Heart left ventricle (tissue), 13 donors: Measurements from ENCODE around the gene NTM.

Source experiments
- POLR2A ChIP-seq, 2 donors: fragments of 450-650 bp; IDR thresholded peaks; one replicate each; pipeline ENCODE4 v1.6.1; 2017; ENCODE audit warnings: antibody characterized with exemption in 2 of 2, mild to moderate bottlenecking in 2 of 2, moderate library complexity in 2 of 2
- TF ChIP-seq, protein P1 (sequence below), 12 donors: fragments of 200-600 bp; sonication (generic) in 4 of 12; IDR thresholded peaks; one replicate each; pipeline versions ENCODE4 v1.5.0 to v1.8.0; 2018 to 2022; ENCODE audit warnings: antibody characterized with exemption in 12 of 12, mild to moderate bottlenecking in 5 of 12
- donor health status: ischemic (EF 13 %, LVEDD 7.1; RV severe dilation, severe dysfunction).
- donor health status: DM: no; HTN: yes; CAD: no.
- donor health status: DM: no; HTN: no; CAD: no.
- donor health status: ischemic (EF 25% LVEDD 6.9; RV normal size, moderate dysfunction).
- donor health status: ischemic (EF 25% LVEDD 5.7; RV mildly dilated, moderate dysfunction).
- donor health status: ischemic (EF 35%, LVEDD 5.7; RV mildly dilated, moderate dysfunction).
- donor health status: nonischemic (EF 11% LVEDD 7.7; RV severe dilation, severe dysfunction).
- donor health status: DM: yes; HTN: yes; CAD: no.
- donor health status: PGD.
- donor health status: ischemic (EF 29% LVEDD 5.4; RV normal size, mild dysfunction).
- donor health status: nonischemic (EF 23%, LVEDD 6.1; RV moderate dilation, normal function).

DNA sequence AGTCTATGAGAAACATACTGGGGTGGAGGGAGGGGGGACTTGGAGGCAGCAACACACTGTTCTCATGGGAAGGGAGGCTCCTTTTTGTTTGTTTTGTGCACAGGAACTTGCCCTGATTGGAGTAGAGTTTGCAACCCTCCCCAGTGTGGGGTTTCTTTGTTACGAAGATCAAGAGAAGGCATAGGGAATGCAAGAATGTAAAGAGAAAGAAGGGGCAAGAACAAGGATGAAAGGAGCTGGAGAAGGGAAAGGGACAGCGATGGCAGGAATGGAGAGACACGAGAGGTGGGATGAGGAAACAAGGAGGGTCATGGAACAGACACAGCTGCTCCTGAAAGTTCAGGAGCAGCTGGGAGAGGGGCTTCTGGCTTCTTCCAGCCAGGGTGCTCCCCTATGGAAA, 611.7 kb downstream of the NTM start:
- TF ChIP-seq, protein P1, sequence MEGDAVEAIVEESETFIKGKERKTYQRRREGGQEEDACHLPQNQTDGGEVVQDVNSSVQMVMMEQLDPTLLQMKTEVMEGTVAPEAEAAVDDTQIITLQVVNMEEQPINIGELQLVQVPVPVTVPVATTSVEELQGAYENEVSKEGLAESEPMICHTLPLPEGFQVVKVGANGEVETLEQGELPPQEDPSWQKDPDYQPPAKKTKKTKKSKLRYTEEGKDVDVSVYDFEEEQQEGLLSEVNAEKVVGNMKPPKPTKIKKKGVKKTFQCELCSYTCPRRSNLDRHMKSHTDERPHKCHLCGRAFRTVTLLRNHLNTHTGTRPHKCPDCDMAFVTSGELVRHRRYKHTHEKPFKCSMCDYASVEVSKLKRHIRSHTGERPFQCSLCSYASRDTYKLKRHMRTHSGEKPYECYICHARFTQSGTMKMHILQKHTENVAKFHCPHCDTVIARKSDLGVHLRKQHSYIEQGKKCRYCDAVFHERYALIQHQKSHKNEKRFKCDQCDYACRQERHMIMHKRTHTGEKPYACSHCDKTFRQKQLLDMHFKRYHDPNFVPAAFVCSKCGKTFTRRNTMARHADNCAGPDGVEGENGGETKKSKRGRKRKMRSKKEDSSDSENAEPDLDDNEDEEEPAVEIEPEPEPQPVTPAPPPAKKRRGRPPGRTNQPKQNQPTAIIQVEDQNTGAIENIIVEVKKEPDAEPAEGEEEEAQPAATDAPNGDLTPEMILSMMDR (IDR thresholded peaks at IDR 0.05): no peak
- no peak for TF ChIP-seq POLR2A (IDR thresholded peaks at IDR 0.05)
